Measurements from ENCODE around the gene ERC2. TPM values are rescaled to one million over a fixed set of nuclear protein-coding genes. Genes with fewer than 3 reads are reported as not detected.
"Not testable (repeated sequence)": the region's sequence is repeated elsewhere in the genome, so short reads cannot be mapped to it uniquely, and the experiment has no call there.

Gene ERC2
- polyA plus RNA-seq, 3 donors from 2014 or later: not detected

DNA sequence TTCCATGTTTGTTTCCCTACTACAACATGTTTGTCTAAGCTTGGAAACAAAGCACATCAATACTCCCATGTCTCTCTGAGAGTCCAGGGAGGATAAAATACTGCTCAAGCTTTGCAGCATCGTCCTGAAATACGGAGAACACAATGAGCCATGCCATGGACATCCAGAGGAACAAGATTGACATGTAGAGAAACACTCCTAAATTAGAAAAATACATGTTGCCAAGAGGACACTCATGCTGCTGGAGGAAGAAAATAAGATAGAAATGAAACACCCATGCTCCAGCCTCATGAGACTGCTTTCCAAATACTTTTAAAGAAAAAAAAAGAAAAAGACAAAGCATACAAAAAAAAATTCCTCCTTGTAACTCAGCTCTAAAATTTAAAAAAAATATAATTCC, 387.0 kb downstream of the ERC2 start:
- DNase-seq: no peak
- Mint-ChIP-seq H3K27me3 (ENCODE audit: low read depth in 3 of 3) (peaks cover 0 to 3% (median 0%) of the 10 kb centered on the region in 3 donors), H3K4me3 (no peak overlapping the region), H3K36me3 (no peaks in the 10 kb centered on the region), H3K9me3 (peaks cover 0 to 10% (median 0%) of the 10 kb centered on the region in 6 donors), H3K4me1 (no peaks in the 10 kb centered on the region), H3K27ac (no peak overlapping the region)

DNA sequence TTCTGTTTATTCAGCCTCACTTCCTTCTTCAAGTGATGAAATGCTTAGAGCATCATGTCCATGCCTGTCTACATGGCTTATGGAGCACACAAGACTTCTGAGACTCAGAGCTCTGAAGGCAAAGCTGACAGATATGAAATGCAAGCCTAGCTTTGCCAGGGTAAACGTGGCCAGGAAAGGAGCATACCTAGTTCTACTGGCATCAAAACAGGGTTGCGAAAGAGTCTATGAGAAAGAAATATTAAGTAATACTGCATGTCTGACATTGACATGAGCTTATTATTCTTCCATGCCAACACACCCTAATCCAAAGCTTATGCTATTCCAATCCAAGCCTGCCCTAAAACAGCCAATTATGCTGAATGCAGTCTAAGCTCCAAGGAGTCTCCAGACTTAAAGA, 391.5 kb downstream of the ERC2 start:
- H3K27me3 Mint-ChIP-seq (ENCODE audit: low read depth in 3 of 3): peaks cover 0 to 4% (median 3%) of the 10 kb centered on the region in 3 donors
- H3K9me3 Mint-ChIP-seq: peaks cover 0 to 4% (median 2%) of the 10 kb centered on the region in 6 donors
- DNase-seq: no peak
- no peaks in the 10 kb centered on the region for H3K36me3 Mint-ChIP-seq
- H3K4me3 Mint-ChIP-seq: no peak overlapping the region
- H3K27ac Mint-ChIP-seq: no peak overlapping the region
- no peaks in the 10 kb centered on the region for H3K4me1 Mint-ChIP-seq

DNA sequence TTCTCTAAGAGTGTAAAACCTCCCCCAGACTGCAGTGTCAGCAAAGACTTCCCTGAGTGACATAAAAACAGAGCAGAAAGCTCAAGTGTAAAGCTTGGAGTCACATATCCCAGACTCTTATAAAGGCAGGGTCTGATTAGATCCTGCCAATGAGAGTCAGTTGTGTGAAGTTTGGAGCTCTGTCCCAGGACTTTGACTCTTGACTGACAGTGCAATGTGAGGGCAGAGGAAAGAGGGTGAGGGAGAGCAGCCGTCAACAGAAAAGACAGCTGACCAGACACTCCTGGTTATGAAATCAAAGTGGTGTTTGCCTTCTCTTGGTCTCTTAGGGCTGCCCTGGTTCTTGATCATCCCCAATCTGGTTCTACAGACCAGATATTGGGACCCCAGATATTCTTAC, 393.2 kb downstream of the ERC2 start:
- H3K4me1 Mint-ChIP-seq: no peaks in the 10 kb centered on the region
- H3K4me3 Mint-ChIP-seq: no peak overlapping the region
- H3K36me3 Mint-ChIP-seq: no peaks in the 10 kb centered on the region

DNA sequence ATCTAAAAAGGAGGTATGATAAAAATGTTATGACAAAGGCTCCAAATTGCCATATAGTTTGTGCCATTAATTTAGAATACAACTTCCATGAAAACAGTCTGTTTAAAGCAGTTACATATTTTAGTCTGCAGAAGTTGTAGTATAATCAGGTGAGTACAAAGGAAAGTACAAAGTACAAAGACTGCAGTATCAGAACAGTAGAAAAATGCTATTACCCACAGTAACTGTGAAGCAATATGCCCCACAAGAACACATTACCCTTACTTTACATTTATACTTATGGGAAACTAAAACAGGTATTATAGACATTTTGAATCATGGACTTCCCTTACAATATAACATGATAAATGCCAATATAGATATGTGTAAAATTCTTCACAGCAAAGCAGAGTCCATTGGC, 398.5 kb downstream of the ERC2 start:
- DNase-seq: no peak
- Mint-ChIP-seq H3K36me3 (no peaks in the 10 kb centered on the region), H3K27me3 (ENCODE audit: low read depth in 3 of 3) (peaks cover 3 to 6% (median 3%) of the 10 kb centered on the region in 3 donors), H3K9me3 (peaks cover 0 to 14% (median 8%) of the 10 kb centered on the region in 6 donors), H3K4me1 (no peaks in the 10 kb centered on the region), H3K4me3 (no peak overlapping the region), H3K27ac (no peak overlapping the region)

More for the DNA sequence above, 393.2 kb downstream of the ERC2 start:
- Mint-ChIP-seq H3K9me3 (peaks cover 0 to 4% (median 0%) of the 10 kb centered on the region in 6 donors), H3K27ac (no peak overlapping the region), H3K27me3 (ENCODE audit: low read depth in 3 of 3) (peaks cover 0 to 4% (median 3%) of the 10 kb centered on the region in 3 donors)
- DNase-seq: no peak

DNA sequence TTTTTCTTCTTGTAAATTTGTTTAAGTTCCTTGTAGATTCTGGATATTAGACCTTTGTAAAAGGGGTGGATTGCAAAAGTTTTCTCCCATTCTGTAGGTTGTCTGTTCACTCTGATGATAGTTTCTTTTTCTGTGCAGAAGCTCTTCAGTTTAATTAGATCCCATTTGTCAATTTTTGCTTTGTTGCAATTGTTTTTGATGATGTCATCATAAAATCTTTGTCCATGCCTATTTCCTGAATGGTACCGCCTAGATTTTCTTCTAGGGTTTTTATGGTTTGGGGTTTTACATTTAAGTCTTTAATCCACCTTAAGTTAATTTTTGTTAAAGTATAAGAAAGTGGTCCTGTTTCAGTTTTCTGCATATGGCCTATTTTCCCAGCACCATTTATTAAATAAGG, 401.9 kb downstream of the ERC2 start:
- not testable (repeated sequence) for H3K4me3 Mint-ChIP-seq; H3K27ac Mint-ChIP-seq; H3K4me1 Mint-ChIP-seq; H3K27me3 Mint-ChIP-seq (ENCODE audit: low read depth in 3 of 3); DNase-seq; H3K36me3 Mint-ChIP-seq
- H3K9me3 Mint-ChIP-seq: peaks cover 0 to 12% (median 8%) of the 10 kb centered on the region in 6 donors

DNA sequence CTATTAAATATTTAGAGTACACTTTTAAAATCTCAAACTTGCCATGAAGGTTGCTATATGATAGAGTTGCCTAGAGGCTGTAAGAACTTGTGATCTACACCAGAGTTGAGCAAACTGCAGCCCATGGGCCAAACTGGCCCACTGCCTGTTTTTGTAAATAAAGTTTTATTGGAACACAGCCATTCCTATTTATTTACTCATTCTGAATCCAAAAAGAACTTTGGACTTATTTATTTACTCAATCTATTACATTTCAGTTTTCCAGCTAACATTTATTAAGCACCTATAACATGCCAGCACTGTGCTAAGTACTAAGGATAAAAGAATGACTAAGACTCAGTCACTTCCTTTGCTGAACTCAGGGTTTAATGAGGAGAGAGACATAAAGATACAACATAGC, 403.6 kb downstream of the ERC2 start:
- no peak for DNase-seq
- H3K9me3 Mint-ChIP-seq: peaks cover 0 to 12% (median 8%) of the 10 kb centered on the region in 6 donors
- no peaks in the 10 kb centered on the region for H3K4me1 Mint-ChIP-seq
- H3K27ac Mint-ChIP-seq: no peak overlapping the region
- no peak overlapping the region for H3K4me3 Mint-ChIP-seq
- no peaks in the 10 kb centered on the region for H3K36me3 Mint-ChIP-seq
- peaks cover 0 to 3% (median 2%) of the 10 kb centered on the region in 3 donors for H3K27me3 Mint-ChIP-seq (ENCODE audit: low read depth in 3 of 3)

DNA sequence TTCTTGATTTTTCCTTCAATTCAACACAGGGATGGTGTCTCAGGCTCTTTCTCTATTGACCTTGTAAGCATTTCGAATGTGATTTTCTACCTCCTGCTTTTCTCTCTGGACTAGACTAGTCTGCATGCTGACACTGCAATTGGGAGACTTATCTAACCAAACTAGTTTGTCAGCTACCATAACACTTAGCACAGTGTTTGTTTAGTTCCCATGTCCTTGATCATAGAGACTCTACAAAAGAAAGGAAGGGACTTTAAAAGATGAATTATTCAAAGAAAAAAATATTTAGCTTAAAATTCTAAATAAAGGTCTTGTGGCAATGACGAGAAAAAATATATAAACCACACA, 407.0 kb downstream of the ERC2 start:
- Mint-ChIP-seq H3K27me3 (ENCODE audit: low read depth in 3 of 3) (no peaks in the 10 kb centered on the region), H3K4me1 (no peaks in the 10 kb centered on the region), H3K4me3 (no peak overlapping the region), H3K9me3 (peaks cover 0 to 4% (median 0%) of the 10 kb centered on the region in 6 donors), H3K27ac (no peak overlapping the region), H3K36me3 (no peaks in the 10 kb centered on the region)
- DNase-seq: no peak

DNA sequence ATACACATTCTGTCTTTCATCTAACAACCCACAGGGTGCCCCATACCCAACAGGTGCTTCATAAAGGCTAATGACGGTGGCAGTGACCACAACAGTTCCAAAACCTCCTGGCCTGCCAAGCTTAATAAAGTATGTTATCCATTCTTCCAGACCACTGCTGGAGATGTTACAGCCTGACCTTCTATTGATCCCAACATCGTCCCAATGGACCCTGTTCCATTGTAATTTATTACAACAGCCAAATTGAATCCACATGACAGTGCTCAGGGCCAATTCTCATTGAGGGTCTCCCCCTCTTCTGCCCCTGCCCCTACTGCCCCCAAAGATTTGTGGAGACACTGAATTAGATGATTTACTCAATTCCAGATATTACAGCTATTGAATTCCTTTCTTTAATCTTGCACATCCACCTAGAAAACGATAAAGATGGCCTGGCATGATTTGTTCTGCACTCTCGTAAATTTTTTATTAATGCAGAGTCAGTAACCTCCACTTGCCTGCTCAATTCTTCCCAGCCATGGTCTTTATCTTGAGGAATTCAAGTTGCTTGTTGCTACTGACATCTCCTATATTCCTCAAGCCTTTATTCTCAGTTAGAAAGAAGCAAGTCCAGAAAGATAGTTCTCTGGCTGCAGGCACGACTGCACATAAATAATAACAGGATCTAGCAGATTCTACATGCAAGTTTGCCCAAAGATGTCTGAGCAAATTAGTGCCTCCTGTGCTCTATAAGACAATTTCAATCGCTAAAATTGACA, 407.6 kb downstream of the ERC2 start:
- Mint-ChIP-seq H3K9me3 (peaks cover 0 to 4% (median 0%) of the 10 kb centered on the region in 6 donors), H3K27me3 (ENCODE audit: low read depth in 3 of 3) (no peaks in the 10 kb centered on the region)

DNA sequence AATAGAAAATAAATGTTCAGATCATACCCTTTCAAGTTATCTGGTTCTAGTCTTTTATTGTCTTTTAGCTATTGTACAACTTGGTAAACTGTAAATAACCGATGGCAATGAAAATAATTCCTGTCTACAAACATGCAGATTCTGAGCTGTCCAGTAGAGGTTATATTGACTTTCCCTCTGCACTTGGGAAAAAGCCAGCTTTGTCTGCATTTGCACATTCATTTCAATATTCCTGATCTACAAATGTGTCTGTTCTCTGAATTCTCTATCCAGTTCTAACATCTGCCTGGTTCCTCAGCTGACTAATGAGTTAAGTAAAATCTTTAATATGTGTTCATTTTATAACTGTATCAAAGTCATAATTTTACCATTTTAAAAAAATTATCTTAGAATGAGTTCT, 408.5 kb downstream of the ERC2 start:
- Mint-ChIP-seq H3K36me3 (no peaks in the 10 kb centered on the region), H3K9me3 (peaks cover 0 to 4% (median 0%) of the 10 kb centered on the region in 6 donors), H3K27ac (no peak overlapping the region), H3K27me3 (ENCODE audit: low read depth in 3 of 3) (no peaks in the 10 kb centered on the region), H3K4me3 (no peak overlapping the region), H3K4me1 (no peaks in the 10 kb centered on the region)
- no peak for DNase-seq

More for the DNA sequence above, 407.6 kb downstream of the ERC2 start:
- Mint-ChIP-seq H3K27ac (no peak overlapping the region), H3K4me1 (no peaks in the 10 kb centered on the region), H3K4me3 (no peak overlapping the region), H3K36me3 (no peaks in the 10 kb centered on the region)
- DNase-seq: no peak

DNA sequence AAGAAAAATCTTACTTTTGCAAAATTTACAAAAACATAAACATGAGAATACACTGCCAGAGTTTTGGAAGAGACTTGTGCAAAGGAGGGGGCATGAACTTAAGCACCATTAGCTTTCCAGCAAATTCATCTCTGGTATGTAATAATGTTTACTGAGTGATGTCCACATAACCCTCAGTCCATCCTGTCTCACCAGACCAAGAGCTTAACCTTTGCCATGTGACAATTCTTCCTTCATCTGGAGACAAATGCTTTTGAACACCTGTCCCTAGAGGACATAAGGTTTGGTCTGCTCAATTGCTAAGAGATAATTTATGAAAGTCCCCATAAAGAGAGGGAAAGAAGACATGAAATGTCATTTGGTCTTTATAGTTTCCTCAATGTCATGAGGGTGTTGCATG, 412.3 kb downstream of the ERC2 start:
- H3K4me1 Mint-ChIP-seq: no peaks in the 10 kb centered on the region
- H3K9me3 Mint-ChIP-seq: peaks cover 0 to 4% (median 0%) of the 10 kb centered on the region in 6 donors
- H3K4me3 Mint-ChIP-seq: no peak overlapping the region
- no peaks in the 10 kb centered on the region for H3K36me3 Mint-ChIP-seq
- H3K27me3 Mint-ChIP-seq (ENCODE audit: low read depth in 3 of 3): peaks cover 0 to 6% (median 0%) of the 10 kb centered on the region in 3 donors
- H3K27ac Mint-ChIP-seq: no peak overlapping the region
- DNase-seq: no peak

DNA sequence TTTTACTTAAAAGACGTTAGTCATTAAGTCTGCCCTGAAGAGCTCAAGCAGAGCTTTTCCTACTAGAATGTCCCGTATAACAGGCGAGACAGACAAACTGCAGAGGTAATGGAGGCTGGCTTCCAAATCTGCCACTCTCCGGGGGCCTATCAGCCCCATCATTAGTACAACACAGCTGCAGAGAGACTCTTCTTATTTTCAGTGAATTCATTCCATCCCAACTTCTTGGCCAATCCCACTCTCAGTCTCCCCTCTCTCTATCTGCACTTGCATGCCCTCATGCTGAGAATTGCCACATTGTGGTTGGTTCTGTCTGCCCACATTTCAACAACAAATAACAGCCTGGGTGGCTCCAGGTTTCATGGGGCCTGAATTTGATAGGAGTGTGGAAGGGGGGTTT, 412.7 kb downstream of the ERC2 start:
- Mint-ChIP-seq H3K4me1 (no peaks in the 10 kb centered on the region), H3K27ac (no peak overlapping the region), H3K4me3 (no peak overlapping the region), H3K36me3 (no peaks in the 10 kb centered on the region), H3K27me3 (ENCODE audit: low read depth in 3 of 3) (peaks cover 0 to 6% (median 0%) of the 10 kb centered on the region in 3 donors), H3K9me3 (peaks cover 0 to 4% (median 0%) of the 10 kb centered on the region in 6 donors)
- no peak for DNase-seq

DNA sequence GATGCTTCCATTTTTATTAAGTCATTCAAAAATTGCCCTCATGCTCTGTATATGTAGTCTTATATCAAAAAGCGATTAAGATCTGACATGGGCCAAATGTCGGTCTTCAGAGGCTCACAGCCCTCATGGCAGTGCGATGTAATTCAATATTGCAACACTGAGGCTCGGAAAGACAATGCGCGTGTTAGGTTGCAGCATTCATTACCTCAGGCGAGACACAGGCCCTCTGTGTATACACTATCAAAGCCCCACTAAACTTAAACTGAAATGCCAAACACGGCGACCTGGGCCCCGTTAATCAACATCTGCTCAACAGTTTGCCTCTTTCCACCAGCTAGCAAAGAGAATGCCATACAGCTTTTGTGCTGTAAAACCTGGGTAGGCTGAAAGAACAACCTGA, 413.4 kb downstream of the ERC2 start:
- DNase-seq: no peak
- H3K9me3 Mint-ChIP-seq: peaks cover 0 to 4% (median 0%) of the 10 kb centered on the region in 6 donors
- no peak overlapping the region for H3K27ac Mint-ChIP-seq
- no peaks in the 10 kb centered on the region for H3K4me1 Mint-ChIP-seq
- no peaks in the 10 kb centered on the region for H3K36me3 Mint-ChIP-seq
- H3K27me3 Mint-ChIP-seq (ENCODE audit: low read depth in 3 of 3): peaks cover 0 to 6% (median 0%) of the 10 kb centered on the region in 3 donors
- H3K4me3 Mint-ChIP-seq: no peak overlapping the region

DNA sequence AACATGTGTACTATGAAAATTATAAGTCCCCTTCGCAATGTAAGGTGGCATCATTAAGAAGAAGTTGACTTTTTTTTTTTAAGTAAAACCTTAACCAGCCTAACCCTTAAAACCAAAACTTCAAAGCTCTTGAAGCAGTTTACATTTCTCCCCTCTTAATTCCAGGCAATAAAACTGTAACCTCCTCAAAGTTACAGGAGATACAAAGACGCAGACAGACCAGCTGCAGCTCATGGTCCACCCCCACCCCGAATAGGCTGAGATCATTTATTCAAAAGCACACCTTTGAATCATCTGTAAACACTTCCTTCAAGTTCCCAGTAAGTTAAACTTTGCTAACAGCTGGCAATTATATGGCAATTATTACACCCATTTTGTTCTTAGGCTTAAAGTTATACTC, 414.5 kb downstream of the ERC2 start:
- Mint-ChIP-seq H3K4me1 (no peaks in the 10 kb centered on the region), H3K27me3 (ENCODE audit: low read depth in 3 of 3) (peaks cover 0 to 6% (median 0%) of the 10 kb centered on the region in 3 donors), H3K9me3 (peaks cover 0 to 2% (median 0%) of the 10 kb centered on the region in 6 donors), H3K36me3 (no peaks in the 10 kb centered on the region), H3K27ac (no peak overlapping the region), H3K4me3 (no peak overlapping the region)
- DNase-seq: no peak

DNA sequence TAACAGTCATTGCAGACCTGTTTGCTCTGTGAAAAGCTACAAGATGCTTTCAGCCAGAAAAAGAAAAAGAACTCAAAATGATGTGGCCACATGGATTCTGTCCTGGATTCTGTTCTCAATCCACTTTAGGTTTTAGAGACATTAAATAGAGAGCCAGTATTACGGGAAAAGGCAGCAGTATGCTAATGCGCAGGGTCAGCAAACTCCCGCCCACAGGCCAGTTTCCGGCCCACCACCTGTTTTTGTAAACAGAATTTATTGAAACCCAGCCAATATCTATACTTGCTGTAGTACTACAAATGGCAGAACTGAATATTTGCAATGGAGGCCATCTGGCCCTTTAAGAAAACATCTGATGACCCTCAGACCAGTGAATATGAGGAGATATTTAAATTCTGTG, 416.1 kb downstream of the ERC2 start:
- no peak for DNase-seq
- H3K36me3 Mint-ChIP-seq: no peaks in the 10 kb centered on the region
- no peak overlapping the region for H3K27ac Mint-ChIP-seq
- peaks cover 0 to 6% (median 0%) of the 10 kb centered on the region in 3 donors for H3K27me3 Mint-ChIP-seq (ENCODE audit: low read depth in 3 of 3)
- H3K4me1 Mint-ChIP-seq: no peaks in the 10 kb centered on the region
- H3K9me3 Mint-ChIP-seq: peaks cover 0 to 1% (median 0%) of the 10 kb centered on the region in 6 donors
- H3K4me3 Mint-ChIP-seq: no peak overlapping the region

DNA sequence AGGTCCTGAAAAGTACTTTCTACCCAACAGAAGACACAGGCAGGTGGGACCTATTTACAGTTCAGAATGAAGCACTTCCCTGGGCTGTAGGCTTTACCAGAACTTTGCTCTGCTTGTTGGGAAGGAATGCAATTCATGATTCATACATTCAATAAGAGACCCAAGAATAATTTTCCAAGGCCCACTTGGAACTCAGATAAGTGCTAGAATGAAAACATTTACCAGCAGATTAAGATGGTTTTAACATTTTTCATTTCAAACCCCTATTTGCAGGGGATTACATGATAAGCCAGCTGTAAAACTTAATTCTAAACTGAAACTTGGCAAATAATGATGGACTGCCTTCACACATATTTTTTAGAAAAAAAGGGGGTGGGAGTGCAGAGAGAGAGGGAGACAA, 417.2 kb downstream of the ERC2 start:
- Mint-ChIP-seq H3K4me3 (no peak overlapping the region), H3K27ac (no peak overlapping the region), H3K4me1 (no peaks in the 10 kb centered on the region), H3K27me3 (ENCODE audit: low read depth in 3 of 3) (peaks cover 0 to 6% (median 0%) of the 10 kb centered on the region in 3 donors), H3K9me3 (peaks cover 0 to 1% (median 0%) of the 10 kb centered on the region in 6 donors), H3K36me3 (no peaks in the 10 kb centered on the region)
- no peak for DNase-seq
